GM19372 (cell line): Measurements from ENCODE around the gene PP2D1.
"Not testable (repeated sequence)": the region's sequence is repeated elsewhere in the genome, so short reads cannot be mapped to it uniquely, and the experiment has no call there.

ENCODE experiments used
- ATAC-seq: cut with Tn5 transposase; IDR thresholded peaks from one replicate; pipeline ENCODE4 v1.9.1; 2021; ENCODE audit warnings: mild to moderate bottlenecking, low read depth, moderate library complexity; ENCODE audit not compliant: unreplicated experiment

The PP2D1 gene

DNA sequence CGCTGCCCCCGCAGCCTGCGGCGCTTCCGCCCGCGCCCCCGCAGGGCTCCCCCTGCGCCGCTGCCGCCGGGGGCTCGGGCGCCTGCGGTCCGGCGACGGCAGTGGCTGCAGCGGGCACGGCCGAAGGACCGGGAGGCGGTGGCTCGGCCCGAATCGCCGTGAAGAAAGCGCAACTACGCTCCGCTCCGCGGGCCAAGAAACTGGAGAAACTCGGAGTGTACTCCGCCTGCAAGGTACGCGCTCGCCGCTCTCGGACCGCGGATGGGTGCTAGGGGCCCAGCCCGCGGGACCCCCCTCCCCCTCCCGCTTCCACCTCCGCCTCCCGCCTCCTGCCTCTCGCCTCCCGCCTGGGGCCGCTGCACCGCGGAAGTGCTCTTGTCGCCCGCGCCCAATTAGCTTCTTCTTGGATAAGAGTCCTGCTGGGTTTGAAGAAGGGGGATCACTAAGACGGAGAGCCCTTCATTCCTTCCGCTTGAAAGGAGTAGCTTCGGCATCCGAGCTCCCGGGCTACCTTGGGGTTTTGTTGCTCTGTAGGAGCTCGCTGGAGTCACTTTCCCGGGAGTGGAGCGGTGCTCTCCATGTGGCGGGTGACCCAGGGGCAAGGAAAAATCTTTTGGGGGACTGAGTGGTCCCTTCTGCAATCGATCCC is 28.6 kb upstream of the PP2D1 start:
- peak; percentile 35 for ATAC-seq

DNA sequence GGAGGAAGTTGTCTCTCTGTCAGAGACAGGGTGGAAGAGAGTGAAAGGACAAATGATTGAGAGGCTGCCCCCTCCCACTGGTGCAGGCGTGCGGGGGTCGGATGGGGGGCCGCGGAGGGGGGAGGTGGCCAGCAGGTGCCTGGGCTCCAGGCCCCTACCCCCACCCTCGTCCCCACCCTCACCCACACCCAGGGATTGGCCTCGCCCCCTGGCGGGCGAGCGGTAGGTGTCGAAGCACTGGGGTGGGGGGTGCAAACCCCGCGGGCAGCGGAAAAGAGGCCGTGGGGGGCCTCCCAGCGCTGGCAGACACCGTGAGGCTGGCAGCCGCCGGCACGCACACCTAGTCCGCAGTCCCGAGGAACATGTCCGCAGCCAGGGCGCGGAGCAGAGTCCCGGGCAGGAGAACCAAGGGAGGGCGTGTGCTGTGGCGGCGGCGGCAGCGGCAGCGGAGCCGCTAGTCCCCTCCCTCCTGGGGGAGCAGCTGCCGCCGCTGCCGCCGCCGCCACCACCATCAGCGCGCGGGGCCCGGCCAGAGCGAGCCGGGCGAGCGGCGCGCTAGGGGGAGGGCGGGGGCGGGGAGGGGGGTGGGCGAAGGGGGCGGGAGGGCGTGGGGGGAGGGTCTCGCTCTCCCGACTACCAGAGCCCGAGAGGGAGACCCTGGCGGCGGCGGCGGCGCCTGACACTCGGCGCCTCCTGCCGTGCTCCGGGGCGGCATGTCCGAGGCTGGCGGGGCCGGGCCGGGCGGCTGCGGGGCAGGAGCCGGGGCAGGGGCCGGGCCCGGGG is 27.9 kb upstream of the PP2D1 start, which contains the start of gene KAT2B:
KAT2B (plus strand) TSS at position 682 of the 783 bp plus-strand sequence; CDS start at position 714, 32 bp downstream.
- peak; percentile 51 for ATAC-seq

DNA sequence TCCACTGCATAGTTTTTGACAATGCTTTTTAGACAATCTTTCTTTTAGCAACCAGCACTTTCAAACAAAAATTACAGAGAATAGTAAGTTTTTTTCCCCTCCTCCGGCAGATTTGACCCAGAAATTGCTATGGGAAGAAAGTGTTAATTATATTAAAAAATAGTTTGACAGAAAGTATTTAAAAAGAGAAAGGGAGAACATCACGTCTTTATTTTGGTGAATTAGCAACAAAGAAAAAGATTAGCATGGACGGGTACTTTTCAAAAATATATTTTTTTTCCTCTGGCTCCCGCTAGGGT is 27.4 kb upstream of the PP2D1 start:
- ATAC-seq: no peak

DNA sequence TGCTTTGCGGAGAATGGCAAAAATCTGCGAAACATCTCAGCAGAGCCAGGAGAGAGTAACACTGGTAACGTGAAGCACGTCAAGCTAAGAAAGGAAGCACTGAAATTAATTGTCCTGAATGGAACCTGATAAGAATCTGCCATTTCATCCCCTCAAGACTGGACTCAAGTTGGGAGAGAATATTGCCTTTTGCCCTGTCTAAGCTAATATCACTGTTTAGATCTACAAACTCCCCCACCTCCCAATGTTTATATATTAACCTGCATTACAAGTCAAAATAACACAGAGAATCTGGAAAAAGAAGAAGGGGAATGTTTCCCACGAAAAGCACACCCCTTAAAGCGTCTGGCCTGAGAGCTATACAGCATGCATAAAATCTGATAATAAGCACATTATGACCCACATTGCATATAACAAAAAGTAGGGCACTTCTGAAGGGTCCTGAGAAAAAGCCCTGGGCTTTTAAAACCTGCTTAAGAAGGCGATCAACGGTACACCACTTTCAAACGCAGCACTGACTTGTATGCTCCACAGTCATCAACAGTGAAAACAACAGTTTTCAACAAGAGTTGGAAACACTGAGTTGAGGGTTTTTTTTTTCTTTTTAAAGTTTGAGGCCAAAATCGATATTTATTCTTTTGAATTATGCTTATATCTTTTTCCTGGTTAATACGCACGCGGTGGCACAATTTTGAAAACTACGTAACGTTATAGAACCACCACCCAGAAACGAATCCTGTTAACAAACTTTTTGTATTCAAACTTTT is 26.8 kb upstream of the PP2D1 start:
- no peak for ATAC-seq

DNA sequence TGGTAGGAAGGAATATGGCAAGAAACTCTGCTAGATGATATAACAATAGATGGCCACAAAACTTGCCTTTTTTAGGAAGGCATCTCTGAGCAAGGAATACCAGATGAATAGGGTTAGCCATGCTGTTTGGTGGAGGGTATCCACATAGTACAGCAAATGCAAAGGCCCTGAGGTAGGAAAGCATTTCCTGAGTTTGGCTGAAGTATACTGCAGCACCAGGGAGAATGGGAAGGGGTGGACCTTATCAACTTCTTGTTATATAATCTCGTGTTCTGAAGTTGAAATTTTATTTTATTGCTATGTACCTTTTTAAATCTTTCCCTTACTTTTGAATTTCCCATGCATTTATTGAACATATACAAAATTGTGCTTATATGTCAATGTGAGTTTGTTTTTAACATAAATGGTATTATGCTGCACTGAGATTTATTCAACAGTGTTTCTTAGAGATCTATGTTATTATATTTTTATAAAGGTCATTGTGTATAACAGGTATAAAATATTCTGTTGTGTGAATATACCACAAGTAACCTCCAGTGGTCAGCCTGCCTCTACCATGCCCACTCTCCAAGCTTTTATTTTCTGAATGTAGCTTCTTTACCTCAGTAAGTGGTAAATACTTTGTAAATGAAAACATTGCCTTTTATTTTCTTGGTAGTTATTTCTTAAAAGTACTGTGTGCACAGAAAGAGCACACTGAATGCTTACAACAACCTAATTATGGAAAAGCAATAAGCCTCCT is 25.4 kb upstream of the PP2D1 start:
- ATAC-seq: no peak

DNA sequence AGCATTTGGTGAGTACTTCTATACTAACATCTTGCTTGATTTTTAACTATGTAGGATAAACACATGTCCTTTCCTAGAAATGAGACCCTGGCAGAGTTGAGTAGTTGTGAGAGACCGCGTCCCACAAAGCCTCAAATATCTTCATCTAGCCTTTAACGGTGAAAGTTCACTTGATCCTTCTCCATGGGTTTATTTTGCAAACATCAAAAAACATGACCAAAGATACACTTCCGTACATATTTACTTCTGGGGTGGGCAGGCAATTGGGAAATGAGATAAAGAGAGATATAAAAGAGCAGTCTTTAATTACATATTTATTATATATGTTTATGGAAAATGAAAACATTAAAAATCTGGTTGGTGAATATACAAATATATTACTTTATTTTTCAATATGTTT is 23.0 kb upstream of the PP2D1 start:
- ATAC-seq: no peak

DNA sequence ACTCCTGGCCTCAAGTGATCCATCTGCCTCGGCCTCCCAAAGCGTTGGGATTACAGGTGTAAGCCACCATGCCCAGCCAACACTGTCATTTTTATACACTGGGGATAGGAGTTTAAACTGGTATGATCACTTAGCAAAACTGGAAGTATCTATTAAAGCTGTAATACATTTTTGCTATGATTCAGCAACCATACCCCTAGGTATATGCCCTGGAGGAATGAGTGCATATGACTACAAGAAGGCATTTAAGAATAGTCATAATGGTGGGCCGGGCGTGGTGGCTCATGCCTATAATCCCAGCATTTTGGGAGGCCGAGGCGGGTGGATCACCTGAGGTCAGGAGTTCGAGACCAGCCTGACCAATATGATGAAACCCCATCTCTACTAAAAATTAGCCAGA is 19.9 kb upstream of the PP2D1 start:
- ATAC-seq: not testable (repeated sequence)

DNA sequence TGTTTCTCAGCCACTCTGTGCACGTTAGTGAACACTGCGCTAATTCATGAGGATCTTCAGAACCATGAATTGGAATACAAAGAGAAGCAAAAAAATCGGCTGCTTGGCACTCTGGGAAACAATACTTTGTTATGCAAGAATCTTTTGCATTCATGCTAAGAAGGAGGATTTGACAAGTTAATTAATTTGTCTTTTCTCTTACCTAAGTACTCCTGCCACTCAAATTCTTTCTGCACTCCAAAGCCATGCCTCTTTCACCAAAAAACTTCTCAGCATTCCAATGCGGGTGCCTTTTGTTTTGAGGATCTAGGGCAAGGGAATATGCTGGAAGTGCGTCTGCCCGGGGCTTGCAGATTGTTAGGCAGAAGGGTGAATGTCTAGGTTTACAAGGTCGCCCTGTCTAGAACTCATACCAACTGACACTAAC is 16.9 kb upstream of the PP2D1 start:
- no peak for ATAC-seq

DNA sequence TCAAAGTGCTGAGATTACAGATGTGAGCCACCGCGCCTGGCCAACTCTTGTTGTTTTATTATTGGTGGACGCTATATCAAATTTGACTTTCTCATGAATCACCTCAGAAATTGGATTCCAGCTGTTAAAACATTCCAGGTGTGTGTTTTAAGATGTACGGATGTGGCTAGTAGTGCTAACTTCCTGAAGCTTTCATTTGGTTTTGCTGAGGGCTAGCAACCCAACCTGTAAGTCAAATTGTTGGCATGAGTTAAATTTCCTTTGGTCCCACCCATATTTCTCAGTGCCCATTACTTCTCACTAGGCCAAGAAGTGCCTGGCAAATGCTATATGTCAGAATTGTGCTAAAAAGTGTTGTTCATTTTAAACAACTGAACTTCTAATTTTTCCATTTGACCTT is 15.1 kb upstream of the PP2D1 start:
- ATAC-seq: no peak

DNA sequence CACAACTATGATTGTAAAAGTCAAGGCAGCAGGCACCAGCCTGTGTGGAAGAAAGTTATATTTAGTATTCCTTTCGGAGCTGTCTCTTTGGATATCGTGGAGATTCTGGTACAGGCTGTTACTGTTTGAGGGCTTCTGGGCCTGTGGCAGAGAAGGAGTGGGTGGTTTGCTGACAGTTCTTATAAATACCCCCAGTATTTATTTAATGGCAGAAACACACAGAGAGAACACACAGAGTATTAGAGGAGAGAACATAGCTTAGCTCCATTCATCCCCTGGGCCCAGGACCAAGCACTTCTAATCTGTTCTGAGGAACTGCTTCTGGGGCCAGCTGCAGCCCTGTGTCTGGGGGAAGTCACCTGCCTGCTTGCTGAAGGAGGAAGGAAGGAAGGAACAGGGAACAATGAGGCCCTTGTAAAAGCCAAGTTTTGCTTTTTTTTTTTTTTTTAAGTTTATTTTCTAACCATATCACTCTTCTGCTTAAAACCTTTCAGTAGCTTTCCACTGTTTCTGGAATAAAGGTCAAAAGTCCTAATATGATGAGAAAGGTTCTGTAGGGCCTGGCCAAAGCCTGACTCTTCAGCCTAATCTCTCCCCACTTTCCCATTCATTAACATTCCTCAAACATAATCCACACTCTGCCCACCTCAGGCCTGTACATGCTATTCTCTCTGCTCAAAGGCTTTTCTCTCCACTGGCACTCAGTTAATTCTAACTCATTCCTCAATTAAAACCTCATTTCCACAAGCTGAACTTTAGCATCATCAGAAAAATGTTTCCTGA is 11.8 kb upstream of the PP2D1 start:
- ATAC-seq: no peak

DNA sequence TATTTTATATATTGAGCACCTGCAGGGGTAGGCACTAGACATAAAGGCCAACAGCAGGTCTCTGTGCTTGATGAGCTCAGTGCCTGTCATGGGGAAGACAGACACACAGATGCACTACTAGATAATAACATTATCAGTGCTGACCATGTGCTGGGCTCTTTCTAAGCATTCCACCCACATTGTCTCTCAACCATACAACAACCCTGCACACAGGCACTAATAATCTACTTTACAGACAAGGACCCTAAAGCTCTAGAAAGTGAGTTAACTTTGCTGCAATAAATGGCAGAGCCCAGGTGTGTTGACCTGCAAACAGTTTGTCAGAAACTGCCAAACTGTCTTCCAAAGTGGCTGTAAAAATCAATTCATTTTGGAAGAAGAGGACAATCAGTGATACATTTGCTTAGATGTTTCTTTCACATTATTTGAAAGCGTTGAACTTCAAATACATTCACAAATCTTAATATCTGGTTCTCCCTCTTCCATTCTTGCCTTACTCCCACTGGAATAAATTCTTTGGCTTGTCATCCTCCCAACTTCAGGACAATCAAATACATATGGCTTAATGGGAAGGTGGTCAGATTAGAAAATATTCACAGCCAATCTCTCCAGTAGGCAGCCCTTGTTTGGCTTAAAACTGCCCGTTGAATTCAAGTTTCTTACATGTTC is 11.0 kb upstream of the PP2D1 start:
- ATAC-seq: no peak

DNA sequence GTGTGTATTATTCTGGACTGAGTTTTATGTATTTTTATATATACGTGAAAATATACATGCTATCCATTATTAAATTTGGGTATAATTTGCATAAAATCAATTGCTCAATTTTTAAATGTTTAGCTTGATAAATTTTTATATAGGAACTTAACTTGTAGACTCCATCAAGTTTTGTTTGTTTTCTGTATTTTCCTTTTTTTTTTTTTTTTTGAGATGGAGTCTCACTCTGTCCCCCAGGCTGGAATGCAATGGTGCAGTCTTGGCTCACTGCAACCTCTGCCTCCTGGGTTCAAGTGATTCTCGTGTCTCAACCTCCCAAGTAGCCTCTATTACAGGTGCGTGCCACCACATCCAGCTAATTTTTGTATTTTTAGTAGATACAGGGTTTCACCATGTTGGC is 4.0 kb upstream of the PP2D1 start:
- ATAC-seq: not testable (repeated sequence)

DNA sequence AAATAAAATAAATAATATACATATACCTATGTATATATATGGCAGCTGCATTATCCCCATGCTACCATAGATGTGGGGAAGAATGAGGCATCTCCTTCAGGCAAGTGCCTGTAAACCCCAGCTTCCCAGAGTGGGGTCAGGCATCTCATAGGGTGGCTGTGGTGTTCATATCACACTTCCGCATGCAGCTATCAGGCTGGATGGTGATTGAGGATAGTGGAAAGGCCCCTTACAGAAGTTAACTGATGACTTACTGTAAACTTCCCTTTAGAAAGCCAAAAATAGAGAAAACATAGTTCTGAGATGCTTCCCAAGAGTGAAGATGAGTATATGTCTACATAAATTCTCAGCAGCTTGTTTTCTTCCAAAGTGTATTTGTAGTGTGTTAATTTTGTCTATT is 3.5 kb upstream of the PP2D1 start:
- ATAC-seq: no peak

DNA sequence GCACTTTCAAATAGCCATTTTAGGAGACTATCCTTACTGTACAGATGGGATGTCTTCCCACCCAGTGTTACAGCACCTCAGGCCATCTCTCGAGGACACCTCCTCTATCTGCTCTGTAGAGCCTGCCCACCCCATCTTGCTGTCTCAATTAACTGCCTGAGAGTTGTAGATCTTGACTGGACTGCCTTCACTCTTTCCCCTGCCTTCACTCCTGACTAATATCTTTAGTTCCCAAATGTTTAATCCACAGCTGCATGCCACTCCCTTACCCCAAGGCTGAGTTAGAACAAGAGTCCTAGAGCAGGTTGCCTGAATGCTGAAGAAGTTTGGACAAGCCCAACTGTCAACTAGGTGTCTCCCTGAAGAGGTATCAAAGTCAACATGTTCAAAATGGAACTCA is 1.3 kb upstream of the PP2D1 start:
- no peak for ATAC-seq

DNA sequence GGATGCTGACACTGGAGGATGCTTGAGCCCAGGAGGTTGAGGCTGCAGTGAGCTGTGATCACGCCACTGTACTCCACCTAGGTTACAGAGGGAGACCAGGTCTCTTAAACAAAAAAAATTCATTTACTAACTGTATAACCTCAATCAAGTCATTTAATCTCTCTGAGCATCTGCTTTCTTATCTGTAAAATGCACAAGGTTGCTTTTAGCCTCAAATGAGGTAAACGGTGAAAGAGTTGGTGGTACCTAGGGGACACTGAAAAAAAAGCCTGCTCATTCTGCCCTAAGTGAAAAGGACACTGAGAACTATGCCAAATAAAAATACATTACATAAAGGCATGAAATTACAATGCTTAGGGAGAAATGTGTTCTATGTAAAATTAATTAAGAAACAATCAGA is 3.4 kb downstream of the PP2D1 start:
- no peak for ATAC-seq

DNA sequence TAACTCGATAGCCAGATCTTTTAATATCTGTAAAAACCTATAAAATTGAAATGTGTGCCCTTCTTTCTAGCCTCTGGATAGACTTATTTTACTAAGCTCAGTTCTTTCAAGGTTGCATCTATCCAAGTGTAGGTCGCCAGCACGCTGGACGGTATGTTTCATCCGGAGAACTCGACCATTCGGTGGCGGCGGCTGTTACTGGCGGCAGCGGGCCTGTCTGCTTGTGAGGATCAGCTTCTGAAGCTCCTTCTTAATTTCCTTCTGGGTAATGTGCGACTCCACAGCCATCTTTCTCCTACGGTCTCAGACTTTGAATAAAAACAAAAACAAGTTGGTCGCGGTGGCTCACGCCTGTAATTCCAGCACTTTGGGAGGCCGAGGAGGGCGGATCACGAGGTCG is 4.1 kb downstream of the PP2D1 start:
- ATAC-seq: no peak

DNA sequence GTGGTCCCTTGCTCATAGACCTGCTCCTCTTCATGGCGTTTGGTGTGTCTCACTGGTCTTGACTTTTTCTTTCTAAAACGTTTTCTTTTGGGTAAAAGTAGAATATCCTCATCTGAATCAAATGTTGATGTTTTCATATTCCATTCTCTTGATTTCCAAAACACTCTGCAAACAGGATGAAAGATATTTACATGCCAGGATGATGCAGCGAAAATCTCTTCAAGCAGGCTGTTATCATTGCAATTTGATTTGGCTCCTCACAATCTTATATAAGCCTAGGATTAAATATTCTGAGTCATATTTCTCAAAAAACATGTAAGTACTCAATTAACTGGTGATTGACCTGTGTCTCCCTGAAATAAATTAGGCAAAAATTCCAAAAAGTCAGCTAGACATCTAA is 10.1 kb downstream of the PP2D1 start:
- no peak for ATAC-seq

DNA sequence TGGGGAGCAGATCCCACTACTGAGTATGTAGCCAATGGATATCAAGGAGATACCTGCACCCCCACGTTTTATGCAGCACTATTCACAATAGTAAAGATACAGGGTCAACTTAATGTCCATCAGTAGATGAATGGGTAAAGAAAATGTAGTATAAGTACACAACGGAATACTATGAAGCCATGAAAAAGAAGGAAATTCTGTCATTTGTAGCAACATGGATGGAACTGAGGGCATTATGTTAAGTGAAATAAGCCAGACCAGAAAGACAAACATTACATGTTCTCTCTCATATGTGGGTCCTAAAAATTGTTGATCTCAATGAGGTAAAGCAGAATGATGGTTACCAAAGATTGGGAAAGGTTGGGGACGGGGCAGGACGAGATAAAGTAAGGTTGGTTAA is 14.6 kb downstream of the PP2D1 start:
- ATAC-seq: no peak

DNA sequence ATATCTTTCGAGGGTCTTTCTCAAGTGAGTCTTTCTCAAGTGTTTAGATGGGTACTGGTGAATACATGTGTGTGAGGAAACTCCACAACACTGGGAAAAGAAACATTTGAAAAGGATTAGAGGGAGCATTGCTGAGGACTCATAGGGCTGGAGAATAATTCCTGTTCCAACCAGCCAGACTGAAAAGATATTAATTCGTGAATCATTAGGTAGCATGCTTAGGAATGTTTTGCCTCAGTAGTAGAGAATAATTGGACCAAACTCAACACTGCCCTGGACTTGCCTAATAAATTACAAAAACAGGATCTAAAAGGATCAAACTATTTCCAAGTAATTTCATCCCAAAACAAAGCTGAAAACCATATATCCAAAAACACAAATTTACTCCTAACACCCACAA is 17.3 kb downstream of the PP2D1 start:
- ATAC-seq: no peak

DNA sequence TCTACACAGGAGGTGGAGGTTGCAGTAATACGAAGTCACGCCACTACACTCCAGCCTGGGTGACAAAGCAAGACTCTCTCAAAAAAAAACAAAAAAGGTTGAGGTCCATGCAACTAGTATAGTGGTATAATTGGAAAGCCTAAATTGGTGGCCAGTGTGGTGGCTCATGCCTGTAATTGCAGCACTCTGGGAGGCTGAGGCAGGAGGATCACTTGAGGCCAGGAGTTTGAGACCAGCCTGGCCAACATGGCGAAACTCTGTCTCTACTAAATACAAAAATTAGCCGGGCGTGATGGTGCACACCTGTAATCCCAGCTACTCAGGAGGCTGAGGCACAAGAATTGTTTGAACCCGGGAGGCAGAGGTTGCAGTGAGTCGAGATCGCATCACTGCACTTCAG is 23.2 kb downstream of the PP2D1 start:
- not testable (repeated sequence) for ATAC-seq
